GM21619 (cell line): ENCODE measurements around the gene PICALM.

Experiments
- ATAC-seq: cut with Tn5 transposase; IDR thresholded peaks from one replicate; pipeline ENCODE4 v1.9.1; 2021; ENCODE audit not compliant: unreplicated experiment

PICALM gene

DNA sequence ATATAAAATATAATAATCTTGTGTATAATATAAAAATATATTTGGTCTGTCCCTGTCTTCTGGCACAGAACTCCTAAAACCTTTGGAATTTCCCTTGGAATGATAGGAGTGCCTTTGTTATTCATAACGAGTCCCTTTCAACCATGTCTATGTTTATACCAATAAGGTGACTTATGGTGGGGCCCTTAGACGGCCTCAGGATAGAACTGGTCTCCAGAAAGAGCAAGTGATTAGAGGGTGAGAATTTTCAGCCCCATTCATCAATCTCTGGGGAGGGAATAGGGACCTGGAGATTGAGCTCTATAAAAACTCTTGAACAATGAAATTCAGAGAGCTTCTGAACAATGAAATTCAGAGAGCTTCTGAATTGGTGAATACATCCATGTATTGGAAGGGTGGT, 18.4 kb upstream of the PICALM start:
- ATAC-seq = no peak

DNA sequence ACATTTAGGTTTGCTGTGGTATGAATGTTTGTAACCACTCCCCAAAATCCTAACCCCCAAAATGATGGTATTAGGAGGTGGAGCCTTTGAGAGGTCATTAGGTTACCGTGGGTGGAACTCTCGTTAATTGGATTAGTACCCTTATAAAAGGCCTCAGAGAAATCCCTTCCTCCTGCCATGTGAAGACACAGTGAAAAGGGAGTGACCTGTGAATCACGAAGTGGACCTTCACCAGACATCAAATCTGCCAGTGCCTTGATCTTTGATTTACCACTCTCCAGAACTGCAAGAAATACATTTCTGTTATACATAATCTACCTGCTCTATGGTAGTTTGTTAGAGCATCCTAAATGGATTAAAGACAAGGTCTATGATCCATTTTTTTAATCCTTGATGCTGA, 12.6 kb upstream of the PICALM start:
- ATAC-seq = no peak

DNA sequence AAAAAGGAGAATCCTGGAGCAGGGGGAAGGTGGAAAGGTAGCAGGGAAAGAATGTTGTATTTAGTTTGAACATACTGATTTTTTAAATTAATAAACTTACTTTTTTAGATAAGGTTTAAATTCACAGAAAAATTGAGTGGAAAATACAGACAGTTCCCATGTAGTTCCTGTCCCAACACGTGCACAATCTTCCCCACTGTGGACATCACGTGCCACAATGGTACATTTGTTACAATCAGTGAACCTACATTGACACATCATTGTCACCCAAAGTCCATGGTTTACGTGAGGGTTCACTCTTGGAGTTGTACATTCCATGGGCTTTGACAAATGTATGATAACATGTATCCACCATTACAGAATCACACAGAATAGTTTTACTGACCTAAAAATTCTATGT, 10.5 kb upstream of the PICALM start:
- no peak for ATAC-seq

DNA sequence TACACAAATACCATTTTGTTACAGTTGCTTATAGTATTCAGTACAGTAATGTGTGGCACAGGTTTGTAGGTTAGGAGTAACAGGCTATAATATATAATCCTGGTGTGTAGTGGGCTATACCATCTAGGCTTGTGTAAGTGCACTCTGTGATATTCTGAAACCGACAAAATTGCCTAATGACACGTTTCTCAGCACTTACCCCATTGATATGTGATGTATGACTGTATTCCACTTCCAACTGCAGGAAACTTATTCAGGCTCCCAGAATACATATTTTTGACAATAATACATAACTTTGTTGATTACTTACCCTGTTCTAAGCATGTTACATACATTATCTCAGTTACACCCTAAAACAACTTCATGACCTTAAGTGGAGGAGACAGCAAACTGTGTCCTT, 5.1 kb upstream of the PICALM start:
- ATAC-seq = no peak

DNA sequence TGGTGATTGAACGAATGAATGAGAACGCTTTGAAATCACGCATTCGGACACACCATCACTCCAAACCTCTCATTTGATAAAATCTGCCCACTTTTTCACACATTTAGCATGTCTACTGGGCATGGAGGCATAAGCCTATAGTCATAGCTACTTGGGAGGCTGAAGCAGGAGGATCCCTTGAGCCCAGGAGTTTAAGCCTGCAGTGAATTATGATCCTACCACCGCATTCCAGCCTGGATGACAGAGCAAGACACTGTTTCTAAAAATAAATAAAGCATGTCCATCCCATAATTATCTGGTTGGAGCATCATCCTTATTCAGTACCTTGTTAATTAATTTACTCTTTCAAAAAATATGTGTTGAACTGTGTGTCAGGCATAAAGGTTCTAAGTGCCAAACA, 3.3 kb upstream of the PICALM start:
- no peak for ATAC-seq

DNA sequence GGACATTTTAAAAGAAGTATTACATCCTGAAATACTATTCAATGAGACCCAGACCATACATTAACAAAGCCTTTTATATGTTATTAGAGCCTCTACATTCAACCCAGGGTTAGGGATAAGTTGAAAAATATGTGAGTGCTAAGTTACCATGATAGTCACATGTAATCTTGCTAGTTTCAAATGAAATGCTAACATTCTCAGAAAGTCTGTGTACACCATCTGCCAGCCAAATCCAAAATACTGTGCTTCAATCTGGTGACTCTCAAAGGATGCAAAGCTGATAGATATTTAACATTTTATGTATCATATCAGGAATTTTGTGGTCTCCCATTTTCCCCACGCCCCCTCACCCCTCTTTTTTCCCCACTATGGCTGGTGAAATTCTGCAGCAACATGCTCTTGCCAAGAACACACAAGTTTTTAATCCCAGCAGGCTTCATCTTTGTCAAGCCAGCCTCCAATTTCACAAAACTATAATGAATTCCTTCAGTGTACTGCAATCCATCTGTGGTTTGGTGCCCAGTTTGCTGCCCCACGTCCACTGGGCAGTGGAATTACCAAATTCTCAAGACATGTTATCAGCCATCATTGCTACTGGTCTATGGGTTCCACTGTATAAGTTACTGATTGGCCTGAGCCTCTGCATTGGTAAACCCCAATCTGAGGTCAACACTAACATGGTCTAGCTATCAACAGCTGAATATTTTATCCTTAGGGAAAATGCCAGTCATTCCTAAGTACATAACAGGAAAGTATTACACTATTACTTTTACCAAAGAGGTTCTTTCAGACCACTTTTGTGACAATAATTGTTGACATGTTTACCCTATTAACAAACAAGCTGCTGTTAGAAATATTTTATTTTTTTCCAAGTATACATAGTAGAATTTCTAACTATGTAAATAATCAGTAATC, 1.5 kb upstream of the PICALM start:
- no peak for ATAC-seq

DNA sequence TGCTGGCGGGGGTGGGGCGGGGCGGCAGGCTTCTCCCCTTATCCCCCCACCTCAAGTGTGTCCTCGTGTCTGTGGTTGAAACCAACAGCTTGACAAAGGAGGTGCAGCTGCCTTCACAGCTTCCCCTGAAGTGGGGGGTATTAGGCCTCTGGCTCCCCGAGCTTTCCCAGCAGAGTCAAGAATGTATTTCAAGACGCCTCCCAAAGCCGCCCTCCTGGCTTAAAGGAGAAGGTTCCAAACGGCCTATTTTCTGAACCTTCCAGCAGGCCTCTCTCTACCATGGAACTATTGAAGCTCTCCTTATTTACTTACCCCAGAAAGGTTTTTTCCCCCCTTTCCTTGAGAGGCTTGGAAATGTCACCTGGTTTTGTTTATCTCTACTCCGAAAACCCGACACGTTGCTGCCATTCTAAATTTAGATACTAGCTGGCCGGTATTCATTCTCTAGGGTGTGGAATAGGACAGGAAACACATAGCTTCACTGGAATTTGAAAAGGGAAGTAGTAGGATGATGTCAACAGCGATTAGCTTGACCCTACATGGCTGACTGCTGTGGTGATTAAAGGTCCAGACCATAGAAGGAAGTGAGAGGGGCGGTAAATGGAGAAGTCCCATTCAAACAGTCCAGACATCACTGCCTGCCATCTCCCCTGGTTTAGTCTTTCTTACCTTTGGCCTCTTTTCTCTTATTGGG, 671 bp upstream of the PICALM start:
- peak; percentile 12 for ATAC-seq

DNA sequence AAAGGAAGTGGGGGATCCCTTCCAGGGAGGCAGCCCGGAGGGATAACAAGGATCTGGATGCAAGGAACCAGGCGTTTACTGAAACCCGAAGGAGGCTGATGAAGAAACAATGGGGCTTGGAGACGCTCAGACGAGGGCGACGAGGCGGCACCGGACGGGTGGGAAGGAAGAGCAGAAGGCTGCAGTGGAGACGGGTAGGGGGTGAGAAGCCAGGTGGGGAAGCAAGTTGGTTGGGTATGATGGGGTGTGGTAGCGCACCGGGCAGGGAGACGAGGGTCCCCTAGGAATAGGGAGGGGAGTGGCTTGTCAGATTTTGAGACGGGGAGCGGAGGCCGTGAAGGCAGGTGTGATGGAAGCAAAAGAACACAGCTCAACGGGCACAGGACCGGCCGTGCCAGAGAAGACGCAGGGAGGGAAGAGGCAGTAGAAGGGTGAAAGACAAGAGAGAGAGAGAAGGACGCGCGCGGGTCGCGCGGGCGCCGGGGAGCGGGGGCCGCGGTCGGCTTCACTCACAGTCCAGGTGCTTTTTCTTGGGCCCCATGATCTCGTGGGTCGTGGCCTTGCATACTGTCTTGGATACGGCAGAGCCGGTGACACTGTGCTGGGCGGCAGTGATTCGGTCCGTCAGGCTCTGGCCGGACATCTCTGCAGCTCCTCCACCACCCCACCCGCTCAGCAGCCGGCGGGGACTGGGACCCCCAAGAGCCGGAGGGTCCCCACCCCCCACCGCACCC, 579 bp downstream of the PICALM start:
- ATAC-seq = peak; percentile 11

DNA sequence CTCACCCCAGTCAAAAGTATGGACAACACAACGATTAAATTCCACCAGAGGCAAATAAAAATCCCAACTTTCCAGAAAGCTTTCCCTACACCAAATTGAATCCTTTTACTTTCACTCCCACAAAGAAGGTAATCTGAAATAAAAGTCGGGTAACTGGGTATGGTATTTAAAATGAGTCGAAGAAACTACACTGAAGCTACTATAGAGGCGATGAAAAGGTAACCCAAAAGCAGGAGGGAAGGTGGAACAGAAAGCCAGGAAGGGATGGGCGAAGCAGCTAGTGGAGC, 1.1 kb downstream of the PICALM start:
- no peak for ATAC-seq

DNA sequence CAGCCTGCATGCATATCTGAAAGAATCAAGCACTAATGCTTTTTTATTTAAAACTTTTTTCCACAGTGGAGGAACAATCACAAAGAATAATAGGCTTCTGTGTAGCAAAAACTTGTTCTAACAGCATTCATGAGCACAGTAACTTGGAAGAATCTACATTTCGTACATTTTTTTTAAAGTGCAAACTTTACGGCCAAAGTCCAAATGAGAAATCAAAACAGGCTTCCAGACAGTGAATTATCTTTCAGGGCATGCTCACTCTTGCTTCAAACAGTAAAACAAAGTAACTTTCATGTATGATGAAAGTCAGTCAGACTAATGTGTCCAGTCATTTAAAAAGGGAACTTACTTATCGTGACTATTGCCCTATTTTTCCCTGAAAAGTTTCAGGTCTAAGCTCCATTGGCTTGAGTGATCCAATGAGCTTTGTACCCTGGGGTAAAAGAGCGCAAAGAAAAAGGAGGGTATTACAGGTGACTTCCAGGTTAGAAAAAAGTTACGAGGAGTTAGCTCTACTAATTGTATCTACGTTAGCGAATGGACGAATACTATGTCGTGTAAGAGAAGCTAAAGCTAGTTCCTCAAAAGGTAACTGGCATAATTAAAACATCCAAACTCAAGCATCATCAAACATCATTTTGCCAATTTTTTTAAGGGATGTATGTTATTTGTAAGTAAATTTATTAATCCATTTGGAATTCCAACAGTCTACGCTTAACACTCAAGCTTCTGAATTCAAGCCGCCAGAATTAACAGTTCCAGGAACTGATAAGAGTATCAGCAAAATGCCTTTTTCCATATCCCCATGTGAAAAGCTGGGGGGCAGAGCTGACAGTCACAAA, 1.7 kb downstream of the PICALM start:
- ATAC-seq = no peak

DNA sequence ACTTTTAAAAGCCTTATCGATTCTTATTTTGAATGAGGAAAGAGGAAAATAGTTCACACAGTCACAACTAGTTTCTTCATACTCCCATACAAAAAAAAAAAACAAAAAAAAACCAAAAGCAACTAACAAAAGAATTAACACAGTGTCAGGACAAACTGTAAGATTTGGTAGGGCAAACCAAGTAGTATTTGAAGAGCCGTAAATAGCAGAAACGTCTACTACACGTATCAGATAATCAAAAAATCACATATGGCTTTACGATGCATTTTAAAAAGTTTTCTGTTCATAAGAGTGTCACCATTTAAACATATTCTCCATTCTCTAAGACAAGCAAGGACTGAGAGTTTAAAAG, 2.3 kb downstream of the PICALM start:
- no peak for ATAC-seq

DNA sequence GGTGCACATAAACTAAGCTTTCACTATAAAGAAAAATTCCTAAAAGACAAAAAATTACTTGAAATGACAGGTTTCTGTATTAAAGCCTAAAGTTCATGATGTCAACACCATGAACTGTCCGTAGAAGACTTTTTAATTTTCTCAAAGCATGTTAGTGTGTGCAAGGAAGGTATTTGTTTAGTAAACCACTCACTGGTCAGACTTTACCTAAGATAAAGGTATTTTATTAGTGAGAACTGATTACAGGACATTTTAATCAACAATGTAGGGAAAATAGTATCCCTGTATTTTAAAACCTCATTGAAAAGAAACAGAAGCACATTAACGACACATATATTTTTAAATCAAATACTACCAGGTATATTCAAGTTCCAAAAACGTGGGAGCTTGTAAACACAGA, 2.9 kb downstream of the PICALM start:
- ATAC-seq = no peak

DNA sequence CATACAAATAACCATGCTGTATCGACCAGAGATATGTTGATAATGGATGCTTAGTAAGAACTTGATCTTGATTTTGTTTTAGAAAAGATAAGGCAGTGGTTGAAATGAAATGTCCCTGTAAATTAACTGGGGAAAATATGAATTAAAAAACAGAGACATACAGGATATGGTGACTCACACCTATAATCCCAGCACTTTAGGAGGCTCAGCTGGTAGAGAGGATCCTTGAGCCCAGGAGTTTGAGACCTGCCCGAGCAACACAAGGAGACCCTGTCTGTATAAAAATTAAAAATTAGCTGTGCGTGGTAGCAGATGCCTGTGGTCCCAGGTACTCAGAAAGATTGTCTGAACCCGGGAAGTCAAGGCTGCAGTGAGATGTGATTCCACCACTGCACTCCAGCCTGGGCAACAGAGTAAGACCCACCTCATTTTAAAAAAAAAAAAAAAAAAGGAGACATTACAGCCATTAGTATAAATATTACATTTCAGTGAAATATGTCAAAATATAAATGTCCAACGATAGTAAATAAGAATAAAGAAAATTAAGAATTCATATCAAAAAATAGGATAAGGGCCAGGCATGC, 4.6 kb downstream of the PICALM start:
- no peak for ATAC-seq

DNA sequence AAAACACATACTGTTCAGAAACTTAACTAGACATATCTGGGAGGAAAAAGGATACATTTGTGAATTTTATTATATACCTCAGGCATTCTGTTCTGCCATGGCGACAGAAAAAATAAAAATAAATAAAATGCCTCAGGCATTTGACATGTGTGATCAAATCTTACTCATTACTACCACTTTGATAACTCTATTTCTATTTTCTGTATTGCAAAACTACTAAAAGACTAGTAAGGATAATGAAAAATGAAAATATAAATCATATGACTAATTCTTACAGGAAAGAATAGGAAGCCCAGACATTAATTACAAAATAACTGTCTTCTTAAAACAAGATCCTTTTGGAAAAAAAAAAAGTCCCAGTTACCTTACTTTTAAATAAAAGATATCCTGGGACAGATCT, 5.3 kb downstream of the PICALM start:
- no peak for ATAC-seq

DNA sequence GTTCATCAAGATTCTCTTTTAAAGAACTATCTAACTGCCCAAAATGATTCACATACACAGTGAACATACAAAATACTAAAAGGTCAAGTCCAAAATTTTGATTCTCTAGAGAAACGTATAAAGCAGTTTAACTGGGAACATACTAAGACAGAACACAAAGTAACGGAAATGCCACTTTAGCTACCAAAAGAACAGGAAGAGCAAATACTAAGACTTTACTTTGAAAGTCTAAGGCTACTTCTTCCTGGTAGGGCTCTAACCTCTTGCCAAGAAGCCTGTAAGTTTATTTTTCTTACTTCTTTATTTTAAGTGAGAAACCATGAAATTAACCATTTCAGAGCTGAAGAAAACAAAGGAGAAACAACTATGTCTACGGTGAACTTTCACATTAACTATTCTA, 6.2 kb downstream of the PICALM start:
- ATAC-seq = no peak

DNA sequence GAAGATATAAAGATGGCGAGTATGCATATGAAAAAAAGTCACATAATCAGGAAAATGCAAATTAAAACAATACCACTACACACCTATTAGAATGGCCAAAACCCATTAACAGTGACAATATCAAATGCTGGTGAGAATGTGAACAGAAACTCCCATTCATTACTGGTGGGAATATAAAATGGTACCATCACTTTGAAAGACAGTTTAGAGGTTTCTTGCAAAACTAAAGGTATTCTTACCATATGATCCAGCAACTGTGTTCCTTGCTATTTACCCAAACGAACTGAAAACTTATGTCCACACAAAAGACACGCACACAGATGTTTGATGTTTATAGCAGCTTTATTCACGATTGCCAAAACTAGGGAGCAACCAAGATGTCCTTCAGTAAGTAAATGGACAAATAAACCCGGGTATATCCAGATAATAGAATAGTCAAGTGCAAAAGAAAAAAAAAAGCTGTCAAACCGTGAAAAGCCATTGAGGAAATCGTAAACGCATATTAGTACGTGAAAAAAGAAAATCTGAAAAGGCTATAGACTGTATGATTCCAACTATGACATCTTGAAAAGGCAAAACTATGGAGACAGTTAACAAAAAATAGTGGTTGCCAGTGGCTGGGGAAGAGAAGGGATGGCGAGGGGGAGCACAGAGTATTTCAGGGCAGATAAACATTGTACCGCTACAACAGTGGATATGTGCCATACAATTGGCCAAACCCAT, 7.2 kb downstream of the PICALM start:
- no peak for ATAC-seq

DNA sequence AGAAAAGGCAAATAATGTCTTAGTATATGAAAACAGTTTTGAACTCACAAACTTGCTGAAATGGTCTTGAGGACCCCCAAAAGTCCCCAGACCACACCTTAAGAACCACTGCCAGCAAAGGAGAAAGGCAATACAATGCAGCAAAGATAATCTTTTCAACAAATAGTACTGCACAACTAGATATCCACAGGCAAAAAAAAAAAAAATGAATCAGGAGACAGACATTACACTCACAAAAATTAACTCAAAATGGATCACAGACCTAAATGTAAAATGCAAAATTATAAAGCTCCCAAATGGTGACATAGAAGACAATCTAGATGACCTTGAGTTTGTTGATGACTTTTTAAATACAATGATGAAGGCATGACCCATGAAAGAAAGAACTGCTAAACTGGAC, 8.3 kb downstream of the PICALM start:
- ATAC-seq = no peak

DNA sequence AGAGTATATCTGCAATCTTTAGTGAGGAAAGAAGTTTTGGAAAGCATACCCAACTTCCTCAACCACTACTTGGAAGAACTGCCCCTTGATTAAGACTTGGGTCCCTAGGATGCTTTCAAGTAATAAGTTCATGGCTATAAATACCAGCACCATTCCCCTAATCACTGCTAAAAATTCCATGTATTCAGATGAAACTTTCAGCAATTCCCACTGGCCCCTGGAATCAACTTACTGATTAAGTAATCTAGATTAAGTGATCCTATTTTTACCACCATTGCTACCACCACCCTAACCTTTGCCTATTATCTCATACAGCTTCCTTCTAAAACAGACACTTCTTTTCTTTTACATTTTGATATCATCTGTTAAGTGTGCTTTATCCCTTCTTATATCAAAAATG, 10.5 kb downstream of the PICALM start:
- ATAC-seq = no peak

DNA sequence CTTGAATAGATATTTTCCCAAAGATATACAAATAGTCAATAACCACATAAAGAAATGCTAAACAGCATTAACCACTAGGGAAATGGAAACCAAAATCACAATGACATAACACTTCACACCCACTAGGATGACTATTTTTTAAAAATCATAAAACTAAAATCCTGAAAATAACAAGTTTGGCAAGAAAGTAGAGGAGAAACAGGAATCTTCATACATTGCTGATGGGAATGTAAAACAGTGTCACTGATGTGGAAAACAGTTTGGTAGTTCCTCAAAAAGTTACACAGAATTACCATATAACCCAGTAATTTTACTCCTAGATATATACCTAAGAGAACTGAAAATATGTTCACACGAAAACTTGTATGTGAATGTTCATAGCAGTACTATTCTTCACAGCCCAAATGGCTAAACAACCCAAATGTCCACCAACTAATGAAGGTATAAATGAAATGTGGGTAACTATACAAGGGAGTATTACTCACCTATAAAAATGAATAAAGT, 12.5 kb downstream of the PICALM start:
- no peak for ATAC-seq
